ENCODE results near the gene PCDHGA4.

GRCh38 chr5:141362719-141363118 lies 7.9 kb downstream of the PCDHGA4 start:
- no peak for TF ChIP-seq CTCF (IDR thresholded peaks at IDR 0.05)
- no peak for TF ChIP-seq POLR2A (IDR thresholded peaks at IDR 0.05)

All from adrenal gland (tissue), 5 donors.